H9 (cell line): ENCODE measurements around the gene CPLX1. TPM values are rescaled to one million over a fixed set of nuclear protein-coding genes. Genes with fewer than 3 reads are reported as not detected.

Experiments used
- DNase-seq: peaks from one replicate; pipeline ENCODE4 v3.0.0-alpha.2; 2017
- H2AFZ ChIP-seq: one replicate; pipeline ENCODE4 v1.6.1; 2013; ENCODE audit warnings: mild to moderate bottlenecking, low read length, control low read depth, moderate library complexity
- H2AK5ac ChIP-seq: 2 replicates; pipeline ENCODE4 v1.6.1; 2013; ENCODE audit warnings: low read length, control low read depth, mixed read lengths; ENCODE audit not compliant: insufficient read length
- H2BK120ac ChIP-seq: one replicate; pipeline ENCODE4 v1.6.1; 2013; ENCODE audit warnings: low read depth, mild to moderate bottlenecking, low read length, control low read depth, inconsistent platforms; ENCODE audit not compliant: poor library complexity, severe bottlenecking
- H2BK12ac ChIP-seq: 2 replicates; pipeline ENCODE4 v1.6.1; 2013; ENCODE audit warnings: low read length, control low read depth, mixed read lengths, low read depth; ENCODE audit not compliant: insufficient read length
- H2BK15ac ChIP-seq: 2 replicates; pipeline ENCODE4 v1.6.1; 2013; ENCODE audit warnings: low read depth, low read length, control low read depth
- H2BK20ac ChIP-seq: one replicate; pipeline ENCODE4 v1.6.1; 2013; ENCODE audit warnings: low read depth, mild to moderate bottlenecking, low read length, control low read depth, inconsistent platforms; ENCODE audit not compliant: poor library complexity, severe bottlenecking
- H2BK5ac ChIP-seq: 2 replicates; pipeline ENCODE4 v1.6.1; 2013; ENCODE audit warnings: low read length, control low read depth, mixed read lengths; ENCODE audit not compliant: insufficient read length
- H3K14ac ChIP-seq: 2 replicates; pipeline ENCODE4 v1.6.1; 2013; ENCODE audit warnings: low read length, control low read depth; ENCODE audit not compliant: insufficient read depth
- H3K18ac ChIP-seq: 2 replicates; pipeline ENCODE4 v1.6.1; 2013; ENCODE audit warnings: low read depth, mild to moderate bottlenecking, mixed read lengths, low read length, control low read depth; ENCODE audit not compliant: insufficient read length
- H3K23ac ChIP-seq: 2 replicates; pipeline ENCODE4 v1.6.1; 2013; ENCODE audit warnings: low read length, control low read depth, mixed read lengths, low read depth; ENCODE audit not compliant: insufficient read length
- H3K23me2 ChIP-seq: 2 replicates; pipeline ENCODE4 v1.6.1; 2013; ENCODE audit warnings: low read depth, mild to moderate bottlenecking, mixed read lengths, low read length, control low read depth; ENCODE audit not compliant: insufficient read length, poor library complexity, severe bottlenecking
- H3K27ac ChIP-seq: 2 replicates; pipeline ENCODE4 v1.5.1; 2013; ENCODE audit warnings: low read length, control low read depth, mixed read lengths, low read depth; ENCODE audit not compliant: insufficient read length
- H3K27me3 ChIP-seq: 2 replicates; pipeline ENCODE4 v1.6.1; 2013; ENCODE audit warnings: low read length, control low read depth, inconsistent platforms; ENCODE audit not compliant: insufficient read depth
- H3K4ac ChIP-seq: 2 replicates; pipeline ENCODE4 v1.6.1; 2013; ENCODE audit warnings: low read depth, mild to moderate bottlenecking, control low read depth, inconsistent platforms, low read length, moderate library complexity
- H3K4me1 ChIP-seq: 2 replicates; pipeline ENCODE4 v1.6.1; 2013; ENCODE audit warnings: low read length, control low read depth, inconsistent platforms; ENCODE audit not compliant: insufficient read depth
- H3K4me2 ChIP-seq: 2 replicates; pipeline ENCODE4 v1.6.1; 2013; ENCODE audit warnings: low read length, control low read depth, mixed read lengths; ENCODE audit not compliant: insufficient read length, insufficient read depth
- H3K56ac ChIP-seq: 2 replicates; pipeline ENCODE4 v1.6.1; 2013; ENCODE audit warnings: low read depth, mild to moderate bottlenecking, mixed read lengths, low read length, control low read depth; ENCODE audit not compliant: insufficient read length
- H3K79me1 ChIP-seq: 2 replicates; pipeline ENCODE4 v1.6.1; 2013; ENCODE audit warnings: low read depth, mild to moderate bottlenecking, moderate library complexity, low read length, control low read depth, inconsistent platforms; ENCODE audit not compliant: insufficient read depth, poor library complexity, severe bottlenecking
- H3K79me2 ChIP-seq: 2 replicates; pipeline ENCODE4 v1.6.1; 2013; ENCODE audit warnings: low read length, control low read depth, inconsistent platforms; ENCODE audit not compliant: insufficient read depth
- H3K9ac ChIP-seq: 2 replicates; pipeline ENCODE4 v1.6.1; 2013; ENCODE audit warnings: low read length, control low read depth, mixed read lengths; ENCODE audit not compliant: insufficient read length; ENCODE audit errors: extremely low read depth
- H3K9me3 ChIP-seq: one replicate; pipeline ENCODE4 v1.6.1; 2013; ENCODE audit warnings: low read depth, low read length, inconsistent platforms; ENCODE audit not compliant: control insufficient read depth
- H3T11ph ChIP-seq: one replicate; pipeline ENCODE4 v1.6.1; 2013; ENCODE audit warnings: mild to moderate bottlenecking, low read length, control low read depth, inconsistent platforms
- H4K20me1 ChIP-seq: one replicate; pipeline ENCODE4 v1.6.1; 2013; ENCODE audit not compliant: control insufficient read depth, insufficient read length, insufficient read depth
- H4K5ac ChIP-seq: 2 replicates; pipeline ENCODE4 v1.6.1; 2013; ENCODE audit warnings: low read depth, mild to moderate bottlenecking, mixed read lengths, low read length, control low read depth; ENCODE audit not compliant: insufficient read length
- H4K8ac ChIP-seq: replicated peaks from 2 replicates; pipeline ENCODE4 v1.6.1; 2013; ENCODE audit warnings: low read length, control low read depth, mixed read lengths, low read depth; ENCODE audit not compliant: insufficient read length
- H4K91ac ChIP-seq: 2 replicates; pipeline ENCODE4 v1.6.1; 2013; ENCODE audit warnings: low read depth, mild to moderate bottlenecking, moderate library complexity, mixed read lengths, low read length, control low read depth; ENCODE audit not compliant: insufficient read length
- H3K27ac Mint-ChIP-seq, 3 experiments: 2 replicates in 2 of 3; 3 replicates in 1 of 3; pipeline ENCODE4 v1.8.0; 2020 to 2021; ENCODE audit warnings: mixed read lengths in 3 of 3, mild to moderate bottlenecking in 1 of 3, moderate library complexity in 1 of 3
- H3K27me3 Mint-ChIP-seq: 2 replicates; pipeline ENCODE4 v1.8.0; 2021; ENCODE audit warnings: low read depth, mild to moderate bottlenecking, moderate library complexity, mixed read lengths
- H3K36me3 Mint-ChIP-seq, 3 experiments: 2 replicates in 2 of 3; 3 replicates in 1 of 3; pipeline ENCODE4 v1.8.0; 2020 to 2021; ENCODE audit warnings: low read depth in 3 of 3, mixed read lengths in 3 of 3; ENCODE audit not compliant: insufficient read depth in 1 of 3
- H3K4me1 Mint-ChIP-seq, 2 experiments: 2 replicates each; pipeline ENCODE4 v1.8.0; 2020; ENCODE audit warnings: mixed read lengths in 2 of 2
- H3K4me3 Mint-ChIP-seq, 2 experiments: 2 replicates in 1 of 2; 3 replicates in 1 of 2; pipeline ENCODE4 v1.8.0; 2020 to 2021; ENCODE audit warnings: mild to moderate bottlenecking in 2 of 2, mixed read lengths in 2 of 2, moderate library complexity in 1 of 2
- H3K9me3 Mint-ChIP-seq, 2 experiments: 2 replicates in 1 of 2; 3 replicates in 1 of 2; pipeline ENCODE4 v1.8.0; 2020; ENCODE audit warnings: mild to moderate bottlenecking in 2 of 2, mixed read lengths in 2 of 2, moderate library complexity in 1 of 2
- WGBS: extraction: QIAGEN DNeasy Blood & Tissue Kit; methylation state at CpG from one replicate; pipeline ENCODE4 v1.1.7; 2013; ENCODE audit warnings: missing lambda C conversion rate, low lambda C conversion rate, mixed read lengths; ENCODE audit not compliant: insufficient read length; ENCODE audit errors: extremely low coverage; 5-methylcytosine and 5-hydroxymethylcytosine counted together
- total RNA-seq: library from RNA; stranded (reverse); gene quantifications from 2 replicates; pipeline ENCODE4 v1.2.1, GENCODE V29; 2021
- TF ChIP-seq, protein P1 (sequence below): fragments of 200-600 bp; sonication (generic); conservative IDR thresholded peaks from 3 replicates; pipeline ENCODE4 v1.8.0; 2021; ENCODE audit warnings: antibody characterized with exemption, mild to moderate bottlenecking

Gene CPLX1
- total RNA-seq, 1 experiment from 2014 or later, result 0.90 TPM

DNA sequence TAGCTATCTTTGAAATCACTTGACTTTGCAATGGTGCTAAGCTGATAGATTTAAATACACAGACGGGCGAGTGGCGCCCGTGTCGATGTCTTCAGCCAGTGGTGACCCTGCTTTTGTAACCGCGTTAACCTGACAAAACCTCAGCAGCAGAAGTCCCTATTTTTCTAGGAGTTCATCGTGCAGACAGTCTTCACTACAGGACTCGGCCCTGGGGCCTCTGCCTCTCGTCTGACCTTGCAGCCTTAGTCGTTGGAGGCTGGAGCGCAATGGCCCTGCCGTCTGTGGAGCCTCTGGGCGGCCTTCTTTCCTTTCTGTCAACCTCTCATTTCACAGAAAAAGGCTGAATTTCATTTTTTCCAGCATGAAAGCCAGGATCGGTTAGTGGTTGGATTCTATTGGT is 57.9 kb downstream of the CPLX1 start:
- no peak overlapping the region for H3K4me3 Mint-ChIP-seq
- H2BK15ac ChIP-seq, result no peak overlapping the region
- no peak overlapping the region for H2AK5ac ChIP-seq

More for the DNA sequence above, 57.9 kb downstream of the CPLX1 start:
- no peak overlapping the region for H3K9ac ChIP-seq
- no peak overlapping the region for H4K5ac ChIP-seq
- no peak overlapping the region for H3K23ac ChIP-seq
- no peak overlapping the region for H2BK20ac ChIP-seq
- no peaks in the 10 kb centered on the region for H3K9me3 ChIP-seq
- no peak overlapping the region for H3T11ph ChIP-seq
- WGBS, result no CpG with 5 or more reads among the region's 15 CpGs
- H3K27me3 Mint-ChIP-seq, result peaks cover 2% of the 10 kb centered on the region; the same call in 1 of the 2 replicates
- peaks cover 12 to 20% of the 10 kb centered on the region in 2 experiments for H3K4me1 Mint-ChIP-seq
- H3K23me2 ChIP-seq, result no peaks in the 10 kb centered on the region
- no peak overlapping the region for H3K4me2 ChIP-seq
- no peak overlapping the region for H4K8ac ChIP-seq
- H3K14ac ChIP-seq, result no peak overlapping the region
- H3K18ac ChIP-seq, result no peak overlapping the region
- no peak overlapping the region for H3K4ac ChIP-seq
- 0 out of 7 replicates have a peak overlapping the region, but pooled peaks of 1 of the 3 experiments have one; percentile 63 for H3K27ac Mint-ChIP-seq
- no peak overlapping the region for H4K91ac ChIP-seq
- no peaks in the 10 kb centered on the region for H3K79me1 ChIP-seq
- no peak overlapping the region for H3K27ac ChIP-seq
- no peak overlapping the region for H2BK5ac ChIP-seq
- H4K20me1 ChIP-seq, result no peaks in the 10 kb centered on the region
- H3K4me1 ChIP-seq, result no peaks in the 10 kb centered on the region
- H3K27me3 ChIP-seq, result no peaks in the 10 kb centered on the region
- H2AFZ ChIP-seq, result no peak overlapping the region
- no peak overlapping the region for H2BK12ac ChIP-seq
- H3K9me3 Mint-ChIP-seq, result peaks cover 2 to 15% of the 10 kb centered on the region in 2 experiments; a peak in 3 of 5 replicates
- peaks cover 2% of the 10 kb centered on the region; the same call in 1 of the 2 replicates for H3K79me2 ChIP-seq
- DNase-seq, result no peak
- peaks cover 46 to 84% (median 73%) of the 10 kb centered on the region in 3 experiments for H3K36me3 Mint-ChIP-seq
- no peak overlapping the region for H2BK120ac ChIP-seq
- H3K56ac ChIP-seq, result no peak overlapping the region
- TF ChIP-seq, protein P1, sequence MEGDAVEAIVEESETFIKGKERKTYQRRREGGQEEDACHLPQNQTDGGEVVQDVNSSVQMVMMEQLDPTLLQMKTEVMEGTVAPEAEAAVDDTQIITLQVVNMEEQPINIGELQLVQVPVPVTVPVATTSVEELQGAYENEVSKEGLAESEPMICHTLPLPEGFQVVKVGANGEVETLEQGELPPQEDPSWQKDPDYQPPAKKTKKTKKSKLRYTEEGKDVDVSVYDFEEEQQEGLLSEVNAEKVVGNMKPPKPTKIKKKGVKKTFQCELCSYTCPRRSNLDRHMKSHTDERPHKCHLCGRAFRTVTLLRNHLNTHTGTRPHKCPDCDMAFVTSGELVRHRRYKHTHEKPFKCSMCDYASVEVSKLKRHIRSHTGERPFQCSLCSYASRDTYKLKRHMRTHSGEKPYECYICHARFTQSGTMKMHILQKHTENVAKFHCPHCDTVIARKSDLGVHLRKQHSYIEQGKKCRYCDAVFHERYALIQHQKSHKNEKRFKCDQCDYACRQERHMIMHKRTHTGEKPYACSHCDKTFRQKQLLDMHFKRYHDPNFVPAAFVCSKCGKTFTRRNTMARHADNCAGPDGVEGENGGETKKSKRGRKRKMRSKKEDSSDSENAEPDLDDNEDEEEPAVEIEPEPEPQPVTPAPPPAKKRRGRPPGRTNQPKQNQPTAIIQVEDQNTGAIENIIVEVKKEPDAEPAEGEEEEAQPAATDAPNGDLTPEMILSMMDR, result no peak
